ENCODE results near the gene RAB8B.

The RAB8B gene

DNA sequence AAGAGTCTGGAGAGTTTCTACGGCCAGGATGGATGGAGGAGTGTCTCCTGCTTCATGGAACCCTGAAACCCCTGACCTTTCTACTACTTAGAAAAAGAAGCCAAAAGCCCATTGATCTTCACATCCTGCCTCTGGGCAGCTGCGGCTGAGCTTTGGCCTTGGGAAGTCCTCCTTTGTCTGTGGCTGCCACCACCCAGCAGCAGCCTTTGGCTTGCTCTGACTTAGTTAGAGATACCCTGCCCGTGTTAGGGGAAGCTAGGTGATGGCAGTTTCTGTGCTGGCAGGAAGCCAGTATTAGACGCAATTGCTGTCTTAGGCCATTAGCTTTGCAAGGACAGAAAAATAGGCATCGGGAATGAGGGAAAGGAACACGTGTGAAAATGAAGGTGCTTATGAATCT, 106.8 kb downstream of the RAB8B start:
- Histone ChIP-seq H3K9me3 (ENCODE audit: control insufficient read depth in 1 of 2, low read length in 2 of 2) (no peaks in the 10 kb centered on the region), H3K27ac (ENCODE audit: low read depth, low read length) (no peak overlapping the region), H3K36me3 (ENCODE audit: control insufficient read depth in 1 of 2, insufficient read depth in 2 of 2, low read length in 2 of 2) (peaks cover 0 to 4% of the 10 kb centered on the region in 2 donors), H3K4me1 (ENCODE audit: control insufficient read depth in 1 of 2, insufficient read depth in 2 of 2, low read length in 2 of 2) (peaks cover 0 to 5% of the 10 kb centered on the region in 2 donors), H3K9ac (ENCODE audit: low read depth in 1 of 2, low read length in 2 of 2) (no peak overlapping the region), H3K4me3 (ENCODE audit: low read depth in 1 of 2, low read length in 2 of 2) (no peak overlapping the region), H3K27me3 (ENCODE audit: control insufficient read depth in 1 of 2, insufficient read depth in 2 of 2, low read length in 2 of 2) (no peaks in the 10 kb centered on the region)

DNA sequence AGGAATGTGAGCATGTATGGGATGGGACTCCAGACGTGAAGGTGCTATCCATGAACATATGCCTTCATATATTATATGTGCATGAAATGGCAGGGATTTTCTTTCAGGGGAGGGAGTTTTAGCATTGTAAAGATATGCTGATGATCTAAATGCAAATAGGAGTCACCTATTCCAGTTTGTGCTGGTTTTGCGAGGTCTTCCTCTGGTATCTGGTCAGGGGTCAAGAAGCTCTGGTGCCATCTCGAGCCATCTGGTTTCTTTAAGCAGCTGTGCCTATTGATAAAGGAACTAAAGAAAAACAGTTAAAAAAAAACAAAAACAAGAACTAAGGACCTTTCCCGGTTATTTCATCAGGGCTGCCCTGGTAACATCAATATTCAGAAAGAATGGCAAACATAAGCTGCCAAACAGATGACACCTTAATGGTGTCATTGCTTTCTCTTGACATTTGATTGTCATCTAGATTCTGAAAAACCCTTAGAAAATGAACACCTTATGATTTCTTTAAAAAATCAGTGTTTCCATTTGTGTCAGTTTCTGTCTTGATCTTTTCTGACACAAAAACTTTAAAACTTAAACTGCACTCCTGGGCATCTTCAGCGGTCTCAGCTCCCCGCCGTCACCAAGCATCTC, 110.7 kb downstream of the RAB8B start:
- Histone ChIP-seq H3K27ac (ENCODE audit: low read depth, low read length) (no peak overlapping the region), H3K36me3 (ENCODE audit: control insufficient read depth in 1 of 2, insufficient read depth in 2 of 2, low read length in 2 of 2) (peaks cover 0 to 9% of the 10 kb centered on the region in 2 donors), H3K9me3 (ENCODE audit: control insufficient read depth in 1 of 2, low read length in 2 of 2) (no peaks in the 10 kb centered on the region), H3K27me3 (ENCODE audit: control insufficient read depth in 1 of 2, insufficient read depth in 2 of 2, low read length in 2 of 2) (no peaks in the 10 kb centered on the region), H3K9ac (ENCODE audit: low read depth in 1 of 2, low read length in 2 of 2) (no peak overlapping the region), H3K4me3 (ENCODE audit: low read depth in 1 of 2, low read length in 2 of 2) (no peak overlapping the region), H3K4me1 (ENCODE audit: control insufficient read depth in 1 of 2, insufficient read depth in 2 of 2, low read length in 2 of 2) (no peaks in the 10 kb centered on the region)

DNA sequence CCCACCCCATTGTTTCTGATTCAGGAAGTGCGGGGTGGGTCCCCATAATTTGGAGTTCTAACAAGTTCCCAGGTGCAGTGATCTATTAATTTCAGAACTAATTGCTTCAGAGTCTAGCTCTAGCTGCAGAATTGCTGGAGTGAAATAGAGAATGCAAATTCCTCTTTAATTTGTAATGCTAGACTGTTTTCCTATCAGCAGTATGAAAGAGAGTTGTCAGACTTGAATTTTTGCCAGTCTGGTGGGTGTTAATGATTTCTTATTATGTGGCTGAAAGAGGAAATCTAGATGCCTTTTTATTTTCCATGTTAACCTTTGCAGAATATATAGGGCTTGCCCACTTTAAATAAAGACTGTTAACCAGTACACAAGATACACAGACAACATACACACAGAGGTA, 111.7 kb downstream of the RAB8B start:
- Histone ChIP-seq H3K9ac (ENCODE audit: low read depth in 1 of 2, low read length in 2 of 2) (no peak overlapping the region), H3K4me1 (ENCODE audit: control insufficient read depth in 1 of 2, insufficient read depth in 2 of 2, low read length in 2 of 2) (no peaks in the 10 kb centered on the region), H3K27ac (ENCODE audit: low read depth, low read length) (no peak overlapping the region), H3K27me3 (ENCODE audit: control insufficient read depth in 1 of 2, insufficient read depth in 2 of 2, low read length in 2 of 2) (no peaks in the 10 kb centered on the region), H3K4me3 (ENCODE audit: low read depth in 1 of 2, low read length in 2 of 2) (no peak overlapping the region), H3K36me3 (ENCODE audit: control insufficient read depth in 1 of 2, insufficient read depth in 2 of 2, low read length in 2 of 2) (peaks cover 5 to 14% of the 10 kb centered on the region in 2 donors), H3K9me3 (ENCODE audit: control insufficient read depth in 1 of 2, low read length in 2 of 2) (no peaks in the 10 kb centered on the region)

DNA sequence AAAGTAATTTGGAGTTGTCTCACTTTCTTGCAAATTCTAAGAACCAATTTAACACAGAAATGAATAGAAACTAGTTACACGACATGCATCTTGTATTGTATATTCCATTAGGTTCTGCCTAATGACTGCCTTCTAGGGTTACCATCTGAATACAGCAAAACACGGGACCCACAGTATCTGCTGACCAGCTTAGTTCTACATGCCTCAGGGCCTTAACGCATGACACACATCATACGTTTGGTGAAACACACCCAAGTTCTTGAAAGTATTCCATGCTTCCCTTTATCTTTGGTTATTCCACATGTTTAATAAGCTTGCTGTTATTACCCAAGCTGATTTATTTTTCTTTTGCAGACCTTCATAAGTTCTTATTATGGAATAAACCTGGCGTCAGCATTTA, 115.9 kb downstream of the RAB8B start:
- Histone ChIP-seq H3K27ac (ENCODE audit: low read depth, low read length) (no peak overlapping the region), H3K9ac (ENCODE audit: low read depth in 1 of 2, low read length in 2 of 2) (no peak overlapping the region), H3K4me3 (ENCODE audit: low read depth in 1 of 2, low read length in 2 of 2) (no peak overlapping the region), H3K36me3 (ENCODE audit: control insufficient read depth in 1 of 2, insufficient read depth in 2 of 2, low read length in 2 of 2) (peaks cover 6 to 15% of the 10 kb centered on the region in 2 donors), H3K9me3 (ENCODE audit: control insufficient read depth in 1 of 2, low read length in 2 of 2) (no peaks in the 10 kb centered on the region), H3K4me1 (ENCODE audit: control insufficient read depth in 1 of 2, insufficient read depth in 2 of 2, low read length in 2 of 2) (no peaks in the 10 kb centered on the region), H3K27me3 (ENCODE audit: control insufficient read depth in 1 of 2, insufficient read depth in 2 of 2, low read length in 2 of 2) (no peaks in the 10 kb centered on the region)

DNA sequence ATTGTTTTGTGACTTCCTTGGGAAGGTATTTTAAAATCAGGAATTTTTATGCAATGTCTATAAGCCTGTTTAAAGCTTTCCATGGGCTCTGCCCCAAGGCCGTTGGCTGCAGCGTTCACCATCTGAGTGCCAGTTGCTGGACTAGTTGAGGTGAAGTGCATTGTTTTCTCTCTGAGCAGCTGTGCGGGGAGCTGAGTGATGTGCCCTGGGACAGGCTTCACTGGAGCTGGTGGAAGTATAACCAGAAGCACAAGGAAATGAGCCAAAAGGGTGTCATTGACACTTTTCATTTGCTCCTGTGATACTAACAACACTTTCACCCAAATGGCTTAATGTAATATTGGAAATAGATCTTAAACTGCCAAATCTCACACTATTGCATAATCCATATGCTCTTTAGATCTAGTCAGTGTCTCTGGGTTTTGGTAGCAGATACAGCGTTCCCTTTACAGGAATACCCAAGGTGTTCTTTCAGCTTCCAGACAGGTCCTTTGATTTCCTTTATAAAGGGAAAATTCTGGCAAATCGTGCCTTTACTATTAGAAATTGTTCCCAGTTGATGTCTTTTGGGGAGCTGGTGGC, 117.2 kb downstream of the RAB8B start:
- Histone ChIP-seq H3K4me3 (ENCODE audit: low read depth in 1 of 2, low read length in 2 of 2) (no peak overlapping the region), H3K9me3 (ENCODE audit: control insufficient read depth in 1 of 2, low read length in 2 of 2) (no peaks in the 10 kb centered on the region), H3K36me3 (ENCODE audit: control insufficient read depth in 1 of 2, insufficient read depth in 2 of 2, low read length in 2 of 2) (peaks cover 8 to 15% of the 10 kb centered on the region in 2 donors), H3K9ac (ENCODE audit: low read depth in 1 of 2, low read length in 2 of 2) (no peak overlapping the region), H3K4me1 (ENCODE audit: control insufficient read depth in 1 of 2, insufficient read depth in 2 of 2, low read length in 2 of 2) (no peaks in the 10 kb centered on the region), H3K27me3 (ENCODE audit: control insufficient read depth in 1 of 2, insufficient read depth in 2 of 2, low read length in 2 of 2) (no peaks in the 10 kb centered on the region), H3K27ac (ENCODE audit: low read depth, low read length) (no peak overlapping the region)

DNA sequence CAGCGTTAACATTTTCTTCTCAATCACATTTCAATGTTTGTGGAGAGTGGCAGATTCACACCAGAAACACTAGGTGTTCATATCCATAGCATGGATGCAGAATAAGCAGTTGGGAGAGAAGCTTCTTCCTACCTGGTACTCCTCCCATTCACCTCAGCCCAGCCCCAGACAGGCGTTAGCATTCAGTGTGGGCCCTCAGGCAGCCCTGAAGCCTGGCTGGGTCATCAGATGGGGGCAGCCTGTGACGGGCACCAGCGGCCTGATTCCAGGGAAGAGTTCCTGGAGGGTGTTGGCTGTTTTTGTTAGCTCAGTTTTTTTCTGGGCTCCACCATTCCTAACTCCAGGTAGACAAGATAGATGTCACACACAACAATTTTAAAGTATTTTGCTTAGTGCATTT, 119.1 kb downstream of the RAB8B start:
- Histone ChIP-seq H3K27ac (ENCODE audit: low read depth, low read length) (no peak overlapping the region), H3K9ac (ENCODE audit: low read depth in 1 of 2, low read length in 2 of 2) (no peak overlapping the region), H3K36me3 (ENCODE audit: control insufficient read depth in 1 of 2, insufficient read depth in 2 of 2, low read length in 2 of 2) (peaks cover 8 to 10% of the 10 kb centered on the region in 2 donors), H3K9me3 (ENCODE audit: control insufficient read depth in 1 of 2, low read length in 2 of 2) (no peaks in the 10 kb centered on the region), H3K4me3 (ENCODE audit: low read depth in 1 of 2, low read length in 2 of 2) (no peak overlapping the region), H3K27me3 (ENCODE audit: control insufficient read depth in 1 of 2, insufficient read depth in 2 of 2, low read length in 2 of 2) (no peaks in the 10 kb centered on the region), H3K4me1 (ENCODE audit: control insufficient read depth in 1 of 2, insufficient read depth in 2 of 2, low read length in 2 of 2) (no peaks in the 10 kb centered on the region)

DNA sequence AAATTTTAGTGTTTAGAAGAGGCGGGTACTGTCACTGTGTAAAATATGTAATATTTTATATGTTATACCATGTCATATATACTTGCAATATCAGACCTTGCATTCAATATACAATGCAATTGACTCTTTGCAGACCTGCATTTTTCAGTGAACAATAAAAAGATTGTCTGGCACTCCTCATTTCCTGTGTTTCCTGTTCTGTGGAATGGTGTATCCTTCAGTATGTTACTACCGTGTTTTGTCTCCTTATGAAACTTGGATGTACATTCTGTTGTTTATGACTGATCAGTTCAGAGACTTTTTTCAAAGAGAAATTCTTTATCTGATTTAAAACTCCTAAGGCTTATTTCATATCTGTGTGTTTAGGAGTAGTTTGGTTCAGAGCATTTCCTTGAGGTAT, 119.5 kb downstream of the RAB8B start:
- H3K4me1 ChIP-seq (ENCODE audit: control insufficient read depth in 1 of 2, insufficient read depth in 2 of 2, low read length in 2 of 2), result no peaks in the 10 kb centered on the region
- no peak overlapping the region for H3K9ac ChIP-seq (ENCODE audit: low read depth in 1 of 2, low read length in 2 of 2)
- peaks cover 8 to 10% of the 10 kb centered on the region in 2 donors for H3K36me3 ChIP-seq (ENCODE audit: control insufficient read depth in 1 of 2, insufficient read depth in 2 of 2, low read length in 2 of 2)
- H3K4me3 ChIP-seq (ENCODE audit: low read depth in 1 of 2, low read length in 2 of 2), result no peak overlapping the region
- H3K27me3 ChIP-seq (ENCODE audit: control insufficient read depth in 1 of 2, insufficient read depth in 2 of 2, low read length in 2 of 2), result no peaks in the 10 kb centered on the region
- no peak overlapping the region for H3K27ac ChIP-seq (ENCODE audit: low read depth, low read length)
- no peaks in the 10 kb centered on the region for H3K9me3 ChIP-seq (ENCODE audit: control insufficient read depth in 1 of 2, low read length in 2 of 2)

DNA sequence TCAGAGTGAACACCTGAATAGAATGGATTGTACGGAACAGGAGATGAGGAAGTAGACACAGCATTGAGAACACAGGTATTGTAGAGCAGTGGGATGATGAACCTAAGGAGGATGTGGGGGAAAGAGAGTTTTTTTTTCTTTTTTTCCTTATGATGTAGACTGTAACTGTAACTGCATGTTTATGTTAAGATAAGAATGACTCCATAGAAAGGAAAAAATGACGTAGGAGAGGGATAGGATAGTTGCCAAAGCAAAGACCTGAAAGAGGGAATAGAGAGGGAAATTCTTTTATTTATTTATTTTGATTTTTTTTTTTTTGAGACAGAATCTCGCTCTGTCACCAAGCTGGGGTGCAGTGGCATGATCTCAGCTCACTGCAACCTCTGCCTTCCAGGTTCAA, 121.2 kb downstream of the RAB8B start:
- Histone ChIP-seq H3K36me3 (ENCODE audit: control insufficient read depth in 1 of 2, insufficient read depth in 2 of 2, low read length in 2 of 2) (peaks cover 7 to 9% of the 10 kb centered on the region in 2 donors), H3K4me1 (ENCODE audit: control insufficient read depth in 1 of 2, insufficient read depth in 2 of 2, low read length in 2 of 2) (no peaks in the 10 kb centered on the region), H3K9ac (ENCODE audit: low read depth in 1 of 2, low read length in 2 of 2) (no peak overlapping the region), H3K9me3 (ENCODE audit: control insufficient read depth in 1 of 2, low read length in 2 of 2) (no peaks in the 10 kb centered on the region), H3K27ac (ENCODE audit: low read depth, low read length) (no peak overlapping the region), H3K27me3 (ENCODE audit: control insufficient read depth in 1 of 2, insufficient read depth in 2 of 2, low read length in 2 of 2) (no peaks in the 10 kb centered on the region), H3K4me3 (ENCODE audit: low read depth in 1 of 2, low read length in 2 of 2) (no peak overlapping the region)

DNA sequence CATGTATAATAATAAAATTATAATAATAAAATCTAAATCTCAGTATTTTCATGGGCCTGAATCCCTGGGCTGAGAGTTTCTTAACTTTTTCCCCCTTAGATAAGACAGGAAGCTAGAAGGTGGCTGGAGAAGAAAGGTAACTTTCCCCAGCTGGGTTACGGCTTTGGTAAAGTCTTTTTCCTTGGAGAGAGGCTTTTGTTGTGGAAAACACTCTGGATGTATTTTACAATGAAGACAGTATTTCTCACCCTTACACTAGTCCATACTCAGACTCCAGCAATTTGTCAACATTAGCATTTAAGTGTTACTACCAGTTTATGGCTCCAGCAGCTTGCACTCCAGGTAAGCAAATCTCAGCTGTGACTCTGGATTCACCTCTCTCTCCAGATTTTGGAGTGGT, 122.9 kb downstream of the RAB8B start:
- H3K9me3 ChIP-seq (ENCODE audit: control insufficient read depth in 1 of 2, low read length in 2 of 2), result no peaks in the 10 kb centered on the region
- no peaks in the 10 kb centered on the region for H3K4me1 ChIP-seq (ENCODE audit: control insufficient read depth in 1 of 2, insufficient read depth in 2 of 2, low read length in 2 of 2)
- no peak overlapping the region for H3K4me3 ChIP-seq (ENCODE audit: low read depth in 1 of 2, low read length in 2 of 2)
- no peak overlapping the region for H3K9ac ChIP-seq (ENCODE audit: low read depth in 1 of 2, low read length in 2 of 2)
- no peaks in the 10 kb centered on the region for H3K27me3 ChIP-seq (ENCODE audit: control insufficient read depth in 1 of 2, insufficient read depth in 2 of 2, low read length in 2 of 2)
- no peak overlapping the region for H3K27ac ChIP-seq (ENCODE audit: low read depth, low read length)
- peaks cover 0 to 2% of the 10 kb centered on the region in 2 donors for H3K36me3 ChIP-seq (ENCODE audit: control insufficient read depth in 1 of 2, insufficient read depth in 2 of 2, low read length in 2 of 2)

DNA sequence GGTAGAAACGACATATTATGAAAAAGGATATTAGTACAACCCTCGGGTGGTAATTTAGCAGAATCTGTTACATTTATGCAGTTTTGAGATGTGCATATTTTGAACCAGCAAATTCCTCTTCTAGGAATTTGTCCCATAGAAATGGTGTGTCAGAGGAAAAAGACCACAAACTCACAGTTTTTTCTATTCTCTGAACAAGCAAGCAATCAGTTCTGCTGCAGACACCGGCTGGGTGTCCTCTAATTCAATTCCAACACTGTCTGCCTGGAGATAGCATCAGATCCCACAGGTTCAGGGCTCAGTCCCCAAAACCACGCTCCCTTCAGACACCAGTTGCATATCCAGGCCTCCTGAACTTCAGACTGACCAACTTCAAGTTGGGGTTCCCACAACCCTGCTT, 124.4 kb downstream of the RAB8B start:
- no peak overlapping the region for H3K27ac ChIP-seq (ENCODE audit: low read depth, low read length)
- no peaks in the 10 kb centered on the region for H3K4me1 ChIP-seq (ENCODE audit: control insufficient read depth in 1 of 2, insufficient read depth in 2 of 2, low read length in 2 of 2)
- H3K9ac ChIP-seq (ENCODE audit: low read depth in 1 of 2, low read length in 2 of 2), result no peak overlapping the region
- no peaks in the 10 kb centered on the region for H3K9me3 ChIP-seq (ENCODE audit: control insufficient read depth in 1 of 2, low read length in 2 of 2)
- H3K27me3 ChIP-seq (ENCODE audit: control insufficient read depth in 1 of 2, insufficient read depth in 2 of 2, low read length in 2 of 2), result no peaks in the 10 kb centered on the region
- no peak overlapping the region for H3K4me3 ChIP-seq (ENCODE audit: low read depth in 1 of 2, low read length in 2 of 2)
- peaks cover 0 to 2% of the 10 kb centered on the region in 2 donors for H3K36me3 ChIP-seq (ENCODE audit: control insufficient read depth in 1 of 2, insufficient read depth in 2 of 2, low read length in 2 of 2)

Measured in duodenal mucosa (tissue), 2 donors.